Thyroid gland (tissue), 4 donors: ENCODE data around the gene PHTF1.

Experiments
- POLR2A ChIP-seq, 2 donors: fragments of 450-650 bp; IDR thresholded peaks; one replicate each; pipeline ENCODE4 v1.6.1; 2017; ENCODE audit warnings: antibody characterized with exemption in 2 of 2, mild to moderate bottlenecking in 2 of 2, moderate library complexity in 1 of 2
- TF ChIP-seq, protein P1 (sequence below), 6 experiments: fragments of 200-600 bp in 3 of 6; fragments of 450-650 bp in 3 of 6; sonication (generic) in 3 of 6; IDR thresholded peaks; one replicate each; pipeline ENCODE4 v1.5.1; 2016 to 2019; ENCODE audit warnings: antibody characterized with exemption in 6 of 6, mild to moderate bottlenecking in 2 of 6, inconsistent platforms in 1 of 6, moderate library complexity in 1 of 6

- TF ChIP-seq POLR2A (IDR thresholded peaks at IDR 0.05) = no peak
- TF ChIP-seq, protein P1, sequence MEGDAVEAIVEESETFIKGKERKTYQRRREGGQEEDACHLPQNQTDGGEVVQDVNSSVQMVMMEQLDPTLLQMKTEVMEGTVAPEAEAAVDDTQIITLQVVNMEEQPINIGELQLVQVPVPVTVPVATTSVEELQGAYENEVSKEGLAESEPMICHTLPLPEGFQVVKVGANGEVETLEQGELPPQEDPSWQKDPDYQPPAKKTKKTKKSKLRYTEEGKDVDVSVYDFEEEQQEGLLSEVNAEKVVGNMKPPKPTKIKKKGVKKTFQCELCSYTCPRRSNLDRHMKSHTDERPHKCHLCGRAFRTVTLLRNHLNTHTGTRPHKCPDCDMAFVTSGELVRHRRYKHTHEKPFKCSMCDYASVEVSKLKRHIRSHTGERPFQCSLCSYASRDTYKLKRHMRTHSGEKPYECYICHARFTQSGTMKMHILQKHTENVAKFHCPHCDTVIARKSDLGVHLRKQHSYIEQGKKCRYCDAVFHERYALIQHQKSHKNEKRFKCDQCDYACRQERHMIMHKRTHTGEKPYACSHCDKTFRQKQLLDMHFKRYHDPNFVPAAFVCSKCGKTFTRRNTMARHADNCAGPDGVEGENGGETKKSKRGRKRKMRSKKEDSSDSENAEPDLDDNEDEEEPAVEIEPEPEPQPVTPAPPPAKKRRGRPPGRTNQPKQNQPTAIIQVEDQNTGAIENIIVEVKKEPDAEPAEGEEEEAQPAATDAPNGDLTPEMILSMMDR (IDR thresholded peaks at IDR 0.05) = no peak
Measured at GRCh38 chr1:113669988-113670387, 89.3 kb downstream of the PHTF1 start.
